RPMI7951 (cell line): Measurements from ENCODE around the gene ANKRD63. TPM values are rescaled to one million over a fixed set of nuclear protein-coding genes. Genes with fewer than 3 reads are reported as not detected.

Experiments
- DNase-seq: peaks from one replicate; pipeline ENCODE4 v3.0.0-alpha.2; 2012; ENCODE audit warnings: low read depth
- total RNA-seq: library from RNA; depleted of rRNA; stranded (reverse); fragments of >200 nt; shearing (Covaris generic); gene quantifications from 2 replicates; pipeline ENCODE4 v1.2.3, GENCODE V29; 2014

Gene ANKRD63
- total RNA-seq, 1 experiment from 2014 or later = not detected

DNA sequence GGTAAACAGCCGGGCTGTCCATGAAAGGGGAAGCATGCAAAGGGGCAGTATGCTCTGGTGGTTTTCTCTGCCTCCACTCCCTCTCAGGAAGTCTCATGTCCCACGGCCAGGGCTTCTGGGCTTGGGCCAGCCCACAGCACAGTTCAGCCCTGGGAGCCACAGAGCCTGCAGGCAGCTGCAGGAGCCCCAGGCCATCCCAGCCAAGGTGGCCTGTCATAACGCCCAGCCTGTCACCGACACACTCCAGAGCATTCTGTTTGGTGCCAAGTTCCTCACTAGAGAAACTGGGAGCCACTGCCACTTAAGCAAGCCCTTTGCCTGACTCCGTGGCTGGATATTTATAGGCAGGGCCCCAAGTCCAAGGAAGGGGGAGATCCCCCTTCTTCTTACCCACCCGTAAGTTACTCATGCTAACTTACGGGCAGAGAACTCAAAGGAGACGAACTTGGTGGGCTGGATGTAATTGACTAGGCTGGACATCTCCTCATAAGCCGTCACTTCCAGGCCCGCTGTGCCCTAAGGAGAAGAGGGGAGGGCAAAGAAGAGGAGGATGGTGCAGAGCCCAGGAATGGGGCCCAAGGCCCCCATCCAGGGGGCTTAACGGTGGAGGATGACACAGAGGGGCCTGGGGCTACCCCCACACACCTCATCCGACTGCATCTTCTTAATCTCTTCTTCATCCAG, 13.2 kb upstream of the ANKRD63 start:
- no peak for DNase-seq

DNA sequence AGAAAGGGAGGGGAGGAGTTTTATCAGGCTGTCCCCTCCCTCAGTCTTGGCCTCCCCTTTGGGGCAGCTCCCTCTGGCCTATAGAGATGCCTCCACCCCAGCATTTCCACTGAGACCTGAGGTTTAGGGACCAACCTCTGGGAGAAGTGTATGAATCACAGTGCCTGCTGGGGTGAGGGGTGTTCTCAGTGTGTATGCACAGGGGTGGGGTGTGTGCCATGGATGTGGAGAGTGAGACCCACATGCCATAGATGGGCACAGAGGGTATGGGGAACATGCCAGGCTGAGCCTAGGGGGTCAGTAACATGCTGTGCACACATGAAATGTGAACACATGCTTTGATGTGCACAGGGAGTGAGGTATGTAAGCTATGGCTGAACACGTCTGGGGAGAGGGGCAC, 12.4 kb upstream of the ANKRD63 start:
- no peak for DNase-seq

DNA sequence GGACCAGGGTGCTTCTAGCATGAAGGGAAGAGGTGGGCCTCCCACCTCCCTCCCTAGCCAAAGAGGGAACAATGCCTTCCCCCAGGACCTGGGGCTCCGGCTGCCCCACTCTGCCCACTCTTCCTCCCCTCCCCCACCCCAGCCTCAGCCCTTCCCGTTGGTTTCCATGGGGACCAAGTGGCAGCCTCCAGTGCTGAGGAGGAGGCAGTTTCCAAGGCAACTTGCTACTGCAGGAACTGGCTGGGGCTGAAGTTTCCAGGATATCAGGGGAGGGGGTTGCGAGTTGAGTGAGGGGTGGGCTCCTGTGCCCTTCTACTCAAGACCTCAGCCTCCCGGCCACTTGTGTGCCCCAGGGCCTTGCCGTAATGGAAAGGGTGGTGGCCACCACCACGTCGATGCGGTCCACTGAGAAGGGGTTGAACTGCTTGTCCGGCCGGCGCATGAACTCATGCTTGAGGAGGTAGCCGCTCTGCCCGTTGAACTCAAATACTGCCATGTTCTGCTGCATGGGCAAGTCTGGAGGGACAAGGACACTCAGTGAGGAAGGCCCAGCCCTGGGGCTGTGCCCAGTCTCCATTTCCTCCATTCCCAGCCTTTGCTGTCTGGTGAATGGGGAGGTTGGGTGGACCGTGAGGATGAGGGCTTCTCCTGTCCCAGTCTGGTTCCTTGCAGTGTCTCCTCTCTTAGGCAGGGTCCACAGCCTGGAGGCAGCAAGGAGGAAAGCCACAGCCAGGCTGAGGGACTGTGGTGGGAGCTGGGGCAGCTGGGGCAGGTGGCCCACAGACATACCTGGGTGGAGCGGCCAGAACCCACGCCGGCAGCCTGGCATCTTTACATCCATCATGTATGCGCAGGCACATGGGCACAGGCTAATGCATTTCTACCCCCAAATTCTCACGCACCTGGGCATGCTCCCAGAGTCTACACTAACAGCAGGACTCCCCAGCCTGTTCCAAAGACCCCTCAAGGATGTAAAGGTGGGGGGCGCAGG, 11.3 kb upstream of the ANKRD63 start:
- no peak for DNase-seq

DNA sequence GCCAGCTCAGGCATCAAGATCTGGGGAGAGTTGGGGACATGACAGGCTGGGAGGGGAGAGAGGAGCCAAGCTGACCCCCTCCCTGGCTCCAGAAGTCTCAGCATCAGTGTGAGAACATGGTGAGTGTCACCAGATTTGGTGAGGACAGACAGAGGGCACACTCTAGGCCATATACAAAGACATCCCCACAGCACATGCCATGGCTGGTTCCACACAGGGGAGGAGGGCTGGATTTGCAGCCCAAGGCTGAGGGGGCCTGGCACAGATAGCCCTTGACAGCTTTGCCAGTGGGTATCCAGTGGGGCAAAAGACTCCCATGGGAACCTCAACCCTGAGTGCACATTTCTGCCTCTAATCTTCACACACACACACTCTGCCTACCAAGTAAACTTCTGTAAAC, 10.1 kb upstream of the ANKRD63 start:
- DNase-seq = no peak

DNA sequence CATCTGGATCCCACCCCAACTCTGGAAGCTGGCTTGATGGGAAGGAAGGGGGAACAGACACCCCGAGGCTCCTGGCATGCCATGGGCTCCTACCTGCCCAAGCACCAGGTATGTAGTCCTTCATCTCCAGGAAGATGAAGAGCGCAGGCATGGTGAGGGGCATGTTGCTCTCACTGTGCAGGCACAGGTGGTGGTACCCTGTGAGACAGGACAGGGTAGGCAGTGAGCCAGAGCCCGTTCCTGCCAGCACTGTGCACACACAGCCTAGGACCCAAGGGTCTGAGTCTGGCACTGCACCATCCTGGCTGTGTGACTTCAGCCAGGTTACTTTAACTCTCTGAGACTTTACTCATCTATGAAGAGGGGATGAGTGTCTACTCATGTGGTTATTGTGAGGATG, 9.4 kb upstream of the ANKRD63 start:
- DNase-seq = no peak

DNA sequence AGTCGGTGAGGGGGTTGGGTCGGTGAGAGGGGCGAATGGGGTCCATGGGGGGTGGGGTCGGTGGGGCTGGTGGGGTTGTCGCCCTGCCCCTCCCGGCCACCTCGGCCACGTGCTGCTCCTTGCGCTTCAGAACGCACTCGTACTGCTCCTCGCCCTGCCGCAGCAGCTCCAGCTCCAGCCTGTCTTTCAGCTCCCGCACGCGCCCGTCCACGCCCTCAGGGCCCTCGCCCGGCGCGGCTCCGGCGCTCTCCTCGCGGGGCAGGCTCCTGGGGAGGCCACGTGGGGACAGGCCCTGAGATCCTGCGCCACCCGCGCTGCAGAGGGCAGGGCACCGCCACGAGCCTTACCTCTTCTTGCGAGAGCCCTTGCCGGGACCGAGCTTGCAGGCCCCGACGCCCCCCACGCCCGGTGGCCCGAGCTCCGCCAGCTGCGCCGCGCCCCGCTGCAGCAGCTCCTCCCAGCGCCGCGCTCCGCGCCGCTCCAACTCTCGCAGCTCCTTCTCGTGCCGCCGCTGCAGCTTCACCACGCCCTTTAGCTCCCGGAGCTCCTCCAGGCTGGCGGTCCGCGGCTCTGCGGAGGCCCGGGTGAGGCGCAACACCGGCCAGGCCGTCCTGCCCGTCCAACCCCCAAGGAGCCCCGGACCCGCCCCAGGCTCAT, 8.2 kb upstream of the ANKRD63 start:
- DNase-seq = peak; percentile 71

DNA sequence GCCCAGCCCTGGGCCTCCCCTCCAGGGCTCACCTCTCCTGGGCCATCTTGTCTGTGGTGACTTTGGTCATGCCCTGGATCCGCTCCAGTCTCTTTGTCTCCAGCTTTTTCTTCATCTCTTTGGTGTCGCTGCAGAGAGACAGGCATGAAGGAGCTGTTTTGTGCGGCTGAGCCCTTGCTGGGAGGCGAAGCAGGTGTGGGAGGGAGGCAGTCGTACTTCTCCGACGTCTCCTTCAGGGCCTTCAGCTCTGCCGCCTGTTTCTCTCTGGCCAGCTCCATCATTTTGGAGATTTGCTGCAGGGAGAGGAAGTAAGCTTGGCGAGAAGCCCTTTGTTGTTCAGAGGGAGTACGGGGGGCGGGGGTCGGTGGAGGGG, 7.7 kb upstream of the ANKRD63 start:
- no peak for DNase-seq

DNA sequence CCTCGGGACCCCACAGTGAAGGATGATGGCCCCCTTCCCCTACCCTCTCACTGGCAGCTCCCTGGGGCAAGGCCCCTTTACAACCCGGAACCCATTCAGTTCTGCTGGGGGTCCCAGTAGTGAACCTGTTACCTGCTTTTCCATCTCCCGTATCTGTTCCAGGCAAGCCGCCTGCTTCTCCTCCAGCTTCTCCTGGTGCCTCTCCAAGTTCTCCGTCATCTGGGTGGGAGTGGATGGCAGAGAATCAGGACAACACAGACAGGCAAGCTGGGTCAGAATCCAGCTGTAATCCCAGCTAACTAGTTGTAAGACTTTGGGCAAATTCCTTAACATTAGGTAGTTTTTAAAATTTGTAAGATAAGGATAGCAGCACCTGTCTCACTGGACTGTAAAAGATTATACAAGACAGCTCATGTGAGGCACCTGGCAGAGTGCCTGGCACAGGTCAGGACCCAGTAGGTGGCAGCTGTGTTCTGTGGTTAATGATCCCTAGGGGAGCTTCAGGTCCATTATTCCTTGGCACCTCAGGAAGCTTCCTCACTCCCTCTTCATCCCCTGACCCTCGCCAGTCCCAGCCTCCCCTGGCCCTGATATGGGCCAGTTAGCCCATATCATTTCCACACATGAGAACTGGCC, 6.4 kb upstream of the ANKRD63 start:
- DNase-seq = no peak

DNA sequence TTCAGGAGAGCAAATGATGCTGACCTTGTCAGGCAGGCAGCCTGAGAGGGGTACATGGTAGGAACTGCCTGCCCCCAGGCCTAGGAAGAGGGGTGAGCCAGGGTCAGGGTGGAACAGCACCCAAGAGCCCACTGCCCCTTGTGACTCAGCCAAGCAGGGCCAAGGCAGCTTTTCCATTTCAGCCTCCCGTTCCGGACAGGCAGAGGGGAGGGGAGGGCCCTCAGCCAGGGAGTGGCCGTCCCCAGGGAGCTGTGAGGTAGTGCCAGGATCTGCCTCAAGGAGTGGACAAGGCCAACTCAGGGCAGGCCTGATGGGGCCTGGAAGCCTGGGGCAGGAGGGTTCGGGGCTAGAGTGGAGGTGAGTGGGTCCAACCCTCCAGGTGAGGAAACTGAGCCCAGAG, 5.1 kb upstream of the ANKRD63 start:
- no peak for DNase-seq

DNA sequence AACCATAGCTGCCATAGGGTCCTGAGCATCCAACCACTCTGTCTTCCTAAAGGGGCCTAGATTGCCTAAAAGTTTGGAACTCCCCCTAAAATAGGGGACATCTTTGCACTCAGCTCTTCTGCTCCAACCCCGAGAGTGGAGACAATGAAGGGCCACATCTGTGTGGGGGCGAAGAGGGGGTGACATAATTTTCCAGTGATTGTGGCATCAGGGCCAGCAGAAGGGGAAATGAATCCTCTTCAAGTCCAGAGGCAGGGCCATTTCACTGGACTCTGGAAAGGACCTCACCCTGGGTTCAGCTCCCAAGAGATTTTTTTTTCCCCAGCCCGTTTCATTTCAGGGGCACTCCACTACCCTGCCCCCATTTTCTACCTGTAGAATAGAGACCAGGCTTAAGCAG, 4.6 kb upstream of the ANKRD63 start:
- DNase-seq = no peak

DNA sequence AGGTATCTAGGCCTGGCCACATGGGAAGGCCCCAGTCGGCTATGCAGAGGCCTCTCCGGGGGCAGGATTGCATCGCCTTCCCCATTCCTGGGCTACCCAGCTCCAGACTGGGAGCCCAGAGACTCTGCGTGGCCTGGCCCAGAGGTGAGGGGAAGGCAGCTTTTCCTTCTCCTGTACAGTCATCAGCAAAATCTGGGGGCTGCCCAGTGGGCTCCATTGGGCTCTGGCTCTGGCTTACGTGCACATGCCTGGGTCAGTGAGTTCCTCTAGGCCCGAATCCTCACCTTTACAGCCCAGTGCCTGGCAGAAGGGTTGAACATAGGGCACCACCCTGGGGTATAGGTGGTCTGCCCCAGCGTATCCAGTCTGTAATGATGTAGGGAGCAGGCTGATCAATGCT, 3.9 kb upstream of the ANKRD63 start:
- DNase-seq = no peak

DNA sequence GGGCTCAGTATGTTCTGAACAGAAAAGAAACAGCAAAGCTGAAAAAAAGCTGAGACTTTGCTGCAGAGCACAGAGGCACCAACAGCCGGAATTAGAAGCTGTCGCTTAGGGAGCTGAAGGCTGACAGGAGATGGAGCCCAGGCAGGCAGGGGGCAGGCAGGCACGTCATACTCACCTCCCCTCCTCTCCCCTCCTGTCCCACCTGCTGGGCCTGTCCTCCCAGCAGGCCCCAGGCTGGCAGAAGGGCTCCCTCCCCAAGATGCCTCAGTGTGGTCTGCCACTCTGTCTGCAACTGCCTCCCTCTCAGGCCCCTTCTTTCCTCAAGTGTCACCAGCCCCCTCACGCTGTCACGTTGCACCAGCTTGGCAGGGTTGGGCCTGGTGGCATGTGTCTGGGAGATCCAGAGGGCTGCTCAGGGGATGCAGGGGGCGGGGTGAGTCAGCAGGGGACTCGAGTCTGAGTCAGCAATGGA, 3.2 kb upstream of the ANKRD63 start:
- no peak for DNase-seq

DNA sequence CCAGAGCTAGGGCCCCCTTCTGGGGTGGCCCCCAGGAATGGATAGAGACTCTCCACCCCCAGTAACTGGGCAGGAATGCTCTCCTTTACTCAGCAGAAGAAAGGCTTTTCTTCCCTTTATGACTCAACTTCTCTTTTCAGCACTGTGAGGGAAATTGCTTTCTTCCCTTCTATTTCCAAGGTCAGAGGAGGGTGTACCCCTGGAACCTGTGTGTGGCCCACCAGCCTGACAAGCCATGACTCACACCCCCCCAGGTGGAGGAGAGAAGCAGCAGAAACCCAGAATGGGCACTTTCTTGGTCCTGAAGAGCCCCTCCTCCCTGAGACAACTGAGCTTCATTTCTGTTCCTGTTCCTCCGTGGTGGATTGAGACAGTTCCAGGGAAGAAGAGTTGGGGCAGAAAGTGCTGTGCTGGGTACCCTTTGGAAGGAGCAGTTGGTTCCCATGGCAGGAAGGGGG, 2.7 kb upstream of the ANKRD63 start:
- no peak for DNase-seq

DNA sequence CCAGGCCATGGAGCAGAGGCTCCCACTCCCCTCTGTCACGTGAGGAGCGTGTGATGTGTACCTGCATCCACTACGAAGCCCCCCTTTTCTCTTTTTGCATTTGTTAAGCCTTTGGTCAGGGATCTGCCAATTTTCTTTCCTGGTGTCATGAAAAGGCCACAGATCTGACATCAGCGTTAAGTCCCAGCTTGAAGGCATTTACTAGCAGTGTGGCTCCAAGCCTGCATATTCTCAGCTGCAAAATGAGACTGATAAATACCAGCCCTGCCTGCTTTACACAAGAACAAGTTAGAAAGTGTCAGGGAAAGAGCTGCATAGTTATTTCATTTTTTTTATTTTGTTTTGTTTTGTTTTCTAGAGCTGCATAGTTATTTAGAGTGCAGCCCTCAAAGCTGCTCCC, 2.3 kb upstream of the ANKRD63 start:
- no peak for DNase-seq

DNA sequence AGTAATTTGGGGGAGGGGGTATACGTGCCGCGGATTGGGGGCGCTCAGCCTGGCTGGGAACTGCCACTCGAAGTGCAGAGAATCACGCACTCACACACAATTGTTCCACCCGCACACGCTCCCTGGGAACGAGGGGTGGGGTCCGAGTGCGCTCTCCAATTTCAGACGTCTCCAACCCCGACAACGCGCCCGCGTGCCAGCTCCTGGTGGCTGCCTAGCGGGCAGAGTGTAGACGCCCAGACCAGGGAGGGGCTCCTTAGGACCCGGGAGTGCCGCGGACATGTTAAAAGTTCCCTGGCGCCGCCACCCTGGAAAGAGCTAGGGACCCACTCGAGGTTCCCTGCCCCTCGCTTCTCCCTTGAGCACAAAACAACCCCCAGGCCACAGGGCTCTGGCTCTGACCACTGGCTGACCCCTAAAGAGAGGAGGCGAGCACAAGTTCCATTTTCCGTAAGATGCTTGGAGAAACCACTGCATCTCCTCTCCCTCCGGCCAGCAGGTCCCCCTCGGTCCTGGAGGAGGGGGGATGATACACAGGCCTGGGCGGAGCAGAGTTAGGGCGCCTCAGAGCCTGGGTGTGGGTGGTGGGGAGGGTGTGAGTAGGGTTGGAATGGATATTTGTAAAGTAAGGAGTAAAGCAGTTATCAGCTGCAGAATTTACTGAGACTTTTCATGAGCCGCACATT, 894 bp upstream of the ANKRD63 start:
- DNase-seq = no peak

DNA sequence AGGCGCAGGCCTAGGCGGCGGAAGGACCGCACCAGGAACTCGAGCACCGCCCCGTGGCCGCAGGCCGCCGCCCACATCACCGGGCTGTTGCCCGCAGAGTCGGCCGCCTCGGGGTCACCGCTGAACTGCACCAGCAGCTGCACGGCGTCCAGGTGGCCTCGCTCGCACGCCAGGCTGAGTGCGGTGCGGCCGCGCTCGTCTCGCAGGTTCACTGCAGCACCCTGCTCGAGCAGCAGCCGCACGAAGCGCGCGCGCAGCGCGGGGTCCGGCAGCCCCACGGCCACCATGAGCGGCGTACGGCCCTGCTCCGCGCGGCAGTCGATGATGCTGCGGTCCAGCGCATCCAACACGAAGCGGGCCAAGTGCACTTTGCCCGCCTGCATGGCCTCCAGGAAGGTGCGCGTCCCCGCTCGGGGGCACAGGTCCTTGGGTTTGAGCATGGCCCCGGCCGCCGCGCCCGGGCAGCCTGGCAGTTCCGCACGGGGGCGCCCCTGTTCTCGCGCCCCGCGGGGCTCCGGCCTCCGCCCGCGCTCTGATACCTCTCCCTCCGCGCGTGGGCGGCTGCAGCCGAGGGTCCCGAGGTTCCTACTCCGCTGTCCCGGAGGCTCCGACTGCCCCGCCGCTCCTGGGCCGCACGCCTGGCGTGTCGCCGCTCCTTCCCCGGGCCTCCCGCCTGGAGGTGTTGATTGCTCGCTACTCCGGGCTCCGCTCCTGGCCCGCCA, 556 bp downstream of the ANKRD63 start:
- peak; percentile 21 for DNase-seq

DNA sequence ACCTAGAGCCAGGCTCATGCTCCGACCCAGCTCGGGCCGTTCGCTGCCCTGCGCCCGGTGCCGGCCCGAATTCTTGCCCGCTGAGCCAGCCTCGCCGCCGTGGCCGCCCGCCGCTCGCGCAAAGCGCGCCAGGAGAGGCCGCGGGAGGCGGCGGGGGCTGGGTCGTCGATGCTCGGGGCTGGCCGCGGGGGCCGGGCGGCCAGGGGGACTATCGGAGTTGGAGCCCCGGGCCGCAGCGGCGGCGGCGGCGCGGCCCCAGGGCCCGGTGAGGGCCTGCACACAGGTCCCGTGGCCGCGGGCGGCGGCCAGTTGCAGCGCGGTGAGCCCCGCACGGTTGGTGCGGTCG, 1.1 kb downstream of the ANKRD63 start:
- no peak for DNase-seq

DNA sequence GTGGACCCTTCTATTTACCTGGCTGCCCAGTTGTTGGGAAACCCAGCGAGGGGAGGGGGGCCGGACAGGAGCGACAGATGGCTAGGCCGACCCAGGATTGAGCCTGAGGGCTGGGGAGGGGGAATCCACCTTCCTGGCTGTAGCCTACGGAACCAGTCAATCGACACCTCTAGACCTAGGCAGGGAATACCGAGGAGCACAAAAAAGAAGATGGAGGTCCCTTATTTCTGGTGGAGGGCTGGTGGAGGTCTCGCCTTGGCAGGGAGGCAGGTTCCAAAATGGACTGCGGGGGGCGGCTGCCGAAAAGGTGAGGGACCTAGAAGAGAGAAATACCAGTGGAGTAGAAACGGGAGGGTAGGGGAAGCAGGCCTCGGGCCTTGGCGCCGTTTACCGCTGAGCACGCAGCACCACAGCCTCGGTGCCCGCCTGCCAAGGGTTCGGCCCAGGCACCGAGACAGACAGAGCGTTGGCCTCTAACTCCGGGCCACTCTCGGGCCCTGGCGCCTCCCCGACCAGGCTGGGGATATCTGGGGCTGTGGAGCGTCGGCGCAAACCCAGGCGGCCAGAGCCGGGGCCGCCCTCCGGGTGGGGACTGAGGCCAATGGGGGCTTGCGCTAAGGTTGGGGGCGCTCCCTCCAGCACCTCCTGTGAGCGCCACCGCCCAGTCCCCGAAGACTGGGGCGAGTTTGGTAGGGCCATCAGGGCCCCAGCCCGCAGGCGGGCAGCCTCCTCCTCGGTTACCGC, 1.6 kb downstream of the ANKRD63 start:
- no peak for DNase-seq

DNA sequence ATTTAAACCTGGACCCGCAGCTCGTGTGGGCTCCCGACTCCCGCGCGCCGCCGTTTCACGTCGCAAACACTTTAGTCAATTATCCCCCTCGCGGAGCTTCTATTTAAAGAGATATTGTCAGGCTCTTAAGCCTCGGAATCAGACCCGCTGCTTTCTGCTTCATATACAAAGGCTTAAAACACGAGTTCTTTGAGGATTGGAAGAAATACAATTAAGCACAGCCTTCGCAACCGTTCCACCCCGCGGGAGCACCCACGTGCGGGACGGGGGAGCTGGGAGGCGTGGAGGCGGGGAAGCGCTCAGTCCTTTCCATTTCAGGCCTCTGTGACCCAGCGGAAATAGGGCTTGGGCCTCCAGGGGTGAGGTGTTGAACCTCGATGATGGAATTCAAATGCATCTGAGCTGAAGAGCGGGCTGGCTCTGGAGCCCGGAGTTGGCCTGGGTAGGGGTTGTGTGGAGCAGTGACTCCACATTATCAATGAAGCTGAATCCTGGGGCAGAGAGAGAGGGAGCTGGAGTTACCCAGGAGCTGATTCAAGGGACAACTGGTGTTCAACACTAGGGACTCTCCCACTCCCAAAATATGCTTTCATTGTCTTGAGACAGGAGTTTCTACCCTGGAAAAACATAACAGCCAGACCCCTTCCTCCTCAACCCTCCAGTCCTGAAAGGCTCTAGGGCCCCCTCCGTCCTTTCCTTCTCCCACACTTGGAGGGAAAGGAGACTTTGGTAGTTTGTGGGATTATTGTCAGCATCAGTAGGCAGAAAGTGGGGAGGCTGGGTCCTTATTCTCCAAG, 2.4 kb downstream of the ANKRD63 start:
- DNase-seq = no peak
